HepG2 (cell line): ENCODE measurements around the gene S100A4. TPM values are rescaled to one million over a fixed set of nuclear protein-coding genes. Genes with fewer than 3 reads are reported as not detected.
A peak's percentile ranks its signal among the peaks of the same experiment; 100 is the strongest.

Experiments used
- ARNT2 ChIP-seq: sonication (generic); formaldehyde crosslinking; IDR thresholded peaks from 2 replicates; pipeline ENCODE4 v1.8.0; 2022; ENCODE audit warnings: mild to moderate bottlenecking, low read depth, missing genetic modification reagents, moderate library complexity
- ATRX ChIP-seq: sonication (generic); formaldehyde crosslinking; IDR thresholded peaks from 2 replicates; pipeline ENCODE4 v1.4.0; 2020; ENCODE audit warnings: missing genetic modification reagents, borderline replicate concordance
- BORCS8-MEF2B ChIP-seq: sonication (generic); formaldehyde crosslinking; IDR thresholded peaks from 2 replicates; pipeline ENCODE4 v1.8.0; 2022; ENCODE audit warnings: mild to moderate bottlenecking, missing genetic modification reagents
- CCAR2 ChIP-seq: fragments of 200-400 bp; formaldehyde crosslinking; optimal IDR thresholded peaks from 2 replicates; pipeline ENCODE3; 2018; ENCODE audit warnings: low read depth, mild to moderate bottlenecking, low read length, moderate library complexity
- ELF4 ChIP-seq: sonication (generic); formaldehyde crosslinking; IDR thresholded peaks from 2 replicates; pipeline ENCODE4 v1.5.0; 2020; ENCODE audit warnings: missing genetic modification reagents, mild to moderate bottlenecking, moderate library complexity, borderline replicate concordance
- ESRRA ChIP-seq: sonication (generic); formaldehyde crosslinking; IDR thresholded peaks from 2 replicates; pipeline ENCODE4 v1.5.1; 2020; ENCODE audit warnings: mild to moderate bottlenecking, low read depth, missing genetic modification reagents
- FOXA1 ChIP-seq, 2 experiments: fragments of 450-650 bp in 1 of 2; sonication (generic) in 1 of 2; formaldehyde crosslinking in 1 of 2; IDR thresholded peaks; 2 replicates each; pipeline versions ENCODE4 v1.4.0 to v1.6.1; 2016 to 2020; ENCODE audit warnings: missing genetic modification reagents in 1 of 2
- GLMP ChIP-seq: sonication (generic); formaldehyde crosslinking; IDR thresholded peaks from 2 replicates; pipeline ENCODE4 v1.9.0; 2021; ENCODE audit warnings: missing genetic modification reagents, mild to moderate bottlenecking, borderline replicate concordance
- HBP1 ChIP-seq: IDR thresholded peaks from 2 replicates; pipeline ENCODE4 v1.6.1; 2016; ENCODE audit warnings: low read depth, control low read depth
- HCFC1 ChIP-seq: fragments of 150-350 bp; IDR thresholded peaks from 2 replicates; pipeline ENCODE4 v1.6.1; 2014; ENCODE audit warnings: low read depth, low read length
- MEIS1 ChIP-seq: sonication (generic); formaldehyde crosslinking; IDR thresholded peaks from 2 replicates; pipeline ENCODE4 v1.9.0; 2021; ENCODE audit warnings: mild to moderate bottlenecking, missing genetic modification reagents, moderate library complexity, borderline replicate concordance
- NAIF1 ChIP-seq: sonication (generic); formaldehyde crosslinking; IDR thresholded peaks from 2 replicates; pipeline ENCODE4 v1.5.0; 2020; ENCODE audit warnings: mild to moderate bottlenecking, missing genetic modification reagents, borderline replicate concordance
- REPIN1 ChIP-seq: sonication (generic); formaldehyde crosslinking; IDR thresholded peaks from 2 replicates; pipeline ENCODE4 v1.8.0; 2022; ENCODE audit warnings: missing genetic modification reagents, low read depth, mild to moderate bottlenecking, borderline replicate concordance
- RXRA ChIP-seq: sonication (generic); formaldehyde crosslinking; IDR thresholded peaks from 2 replicates; pipeline ENCODE4 v1.5.1; 2020; ENCODE audit warnings: missing genetic modification reagents
- SNAPC2 ChIP-seq: sonication (generic); formaldehyde crosslinking; IDR thresholded peaks from 2 replicates; pipeline ENCODE4 v1.8.1; 2022; ENCODE audit warnings: mild to moderate bottlenecking, missing genetic modification reagents
- SOX13 ChIP-seq, 3 experiments: fragments of 450-650 bp in 1 of 3; sonication (generic) in 1 of 3; formaldehyde crosslinking in 1 of 3; IDR thresholded peaks in 2 of 3; conservative IDR thresholded peaks in 1 of 3; 2 replicates each; pipeline versions ENCODE4 v1.5.0 to v1.6.1; 2016 to 2020; ENCODE audit warnings: antibody characterized with exemption in 1 of 3, mild to moderate bottlenecking in 1 of 3, missing compliant biosample characterization in 1 of 3, missing genetic modification reagents in 1 of 3, moderate library complexity in 1 of 3
- TMF1 ChIP-seq: sonication (generic); formaldehyde crosslinking; IDR thresholded peaks from 2 replicates; pipeline ENCODE4 v1.8.1; 2022; ENCODE audit warnings: low read depth, missing genetic modification reagents
- TRIM24 ChIP-seq: sonication (generic); formaldehyde crosslinking; IDR thresholded peaks from 2 replicates; pipeline ENCODE4 v1.8.0; 2022; ENCODE audit warnings: mild to moderate bottlenecking, missing genetic modification reagents
- ZBTB21 ChIP-seq: sonication (generic); formaldehyde crosslinking; IDR thresholded peaks from 2 replicates; pipeline ENCODE4 v1.4.0; 2020; ENCODE audit warnings: missing genetic modification reagents
- ZNF24 ChIP-seq: fragments of 450-650 bp; IDR thresholded peaks from 2 replicates; pipeline ENCODE4 v1.6.1; 2017; ENCODE audit warnings: antibody characterized with exemption, mild to moderate bottlenecking
- ZNF3 ChIP-seq: IDR thresholded peaks from 2 replicates; pipeline ENCODE4 v1.7.0; 2017; ENCODE audit warnings: inconsistent platforms
- ZNF33B ChIP-seq: sonication (generic); formaldehyde crosslinking; IDR thresholded peaks from 2 replicates; pipeline ENCODE4 v1.5.1; 2020; ENCODE audit warnings: mild to moderate bottlenecking, missing genetic modification reagents
- ZNF503 ChIP-seq: sonication (generic); formaldehyde crosslinking; IDR thresholded peaks from 2 replicates; pipeline ENCODE4 v1.4.0; 2020; ENCODE audit warnings: missing genetic modification reagents
- ZNF614 ChIP-seq: IDR thresholded peaks from 2 replicates; pipeline ENCODE4 v1.6.1; 2018; ENCODE audit warnings: missing biosample characterization, missing genetic modification reagents, inconsistent platforms, borderline replicate concordance
- ZNF713 ChIP-seq: sonication (generic); formaldehyde crosslinking; IDR thresholded peaks from 2 replicates; pipeline ENCODE4 v1.4.0; 2020; ENCODE audit warnings: mild to moderate bottlenecking, missing genetic modification reagents
- ZSCAN9 ChIP-seq: IDR thresholded peaks from 2 replicates; pipeline ENCODE4 v1.6.1; 2016; ENCODE audit warnings: borderline replicate concordance
- polyA plus RNA-seq, 8 experiments: library from polyadenylated mRNA; depleted of rRNA in 3 of 8; stranded (reverse) in 7 of 8; unstranded in 1 of 8; fragments of >200 nt; fragmentation: Illumina TruSeq in 4 of 8; extraction: Trizol in 4 of 8; gene quantifications; 2 replicates each; pipeline versions ENCODE4 v1.2.1 to v1.2.3, GENCODE V29; 2011 to 2016; ENCODE audit warnings: low read depth in 4 of 8, missing spikeins in 1 of 8, mixed read lengths in 1 of 8; ENCODE audit not compliant: insufficient read depth in 1 of 8
- total RNA-seq, 5 experiments: library from RNA; depleted of rRNA; stranded (reverse); fragments of >200 nt; fragmentation: Illumina TruSeq; extraction: Trizol; gene quantifications; 2 replicates each; pipeline ENCODE4 v1.2.3, GENCODE V29; 2016; ENCODE audit warnings: low read depth in 1 of 5

Gene S100A4
- total and polyA plus RNA-seq, 2 of the 13 experiments (the other 11 are each of a cell fraction or from before 2014, with no cell fraction given), result 12.9 to 20.2 TPM

- TF ChIP-seq HBP1 (CRISPR knock-in tag) (no peak), REPIN1 (CRISPR knock-in tag) (no peak), ELF4 (no peak), ZNF3 (CRISPR knock-in tag) (no peak), SNAPC2 (CRISPR knock-in tag) (no peak), ZSCAN9 (CRISPR knock-in tag) (no peak), TMF1 (CRISPR knock-in tag) (no peak), ATRX (CRISPR knock-in tag) (no peak), BORCS8-MEF2B (no peak), RXRA (CRISPR knock-in tag) (no peak), FOXA1 (IDR thresholded peaks at IDR 0.05) (no peak), FOXA1 (CRISPR knock-in tag; IDR thresholded peaks at IDR 0.05) (peak; percentile 92), NAIF1 (CRISPR knock-in tag) (no peak), TRIM24 (no peak), SOX13 (IDR thresholded peaks at IDR 0.05) (no peak), SOX13 (CRISPR knock-in tag; conservative IDR thresholded peaks at IDR 0.05 in 1 of 2, IDR thresholded peaks at IDR 0.05 in 1 of 2) (peak in 1 of 2 experiments; percentile 47; a peak in 1 of 4 replicates), ZNF33B (CRISPR knock-in tag) (no peak), ZNF614 (CRISPR knock-in tag) (peak; percentile 33; the same call in 1 of the 2 replicates), MEIS1 (CRISPR knock-in tag) (no peak; the same call in 1 of the 2 replicates), ZBTB21 (no peak), CCAR2 (peak; percentile 64), ZNF24 (no peak), ZNF503 (CRISPR knock-in tag) (no peak; the same call in 1 of the 2 replicates), ZNF713 (CRISPR knock-in tag) (no peak), ESRRA (CRISPR knock-in tag) (no peak), HCFC1 (no peak), ARNT2 (CRISPR knock-in tag) (no peak), GLMP (no peak)
Measured at GRCh38 chr1:153532769-153533599, 12.6 kb downstream of the S100A4 start (continued).
